CD4-positive, alpha-beta T cell treated with Interleukin-15 for 1 hour (primary cell): Measurements from ENCODE around the gene PLA2G2D.

Source experiments
- DNase-seq: peaks from one replicate; pipeline ENCODE4 v3.0.0-alpha.2; 2020

Gene PLA2G2D

DNA sequence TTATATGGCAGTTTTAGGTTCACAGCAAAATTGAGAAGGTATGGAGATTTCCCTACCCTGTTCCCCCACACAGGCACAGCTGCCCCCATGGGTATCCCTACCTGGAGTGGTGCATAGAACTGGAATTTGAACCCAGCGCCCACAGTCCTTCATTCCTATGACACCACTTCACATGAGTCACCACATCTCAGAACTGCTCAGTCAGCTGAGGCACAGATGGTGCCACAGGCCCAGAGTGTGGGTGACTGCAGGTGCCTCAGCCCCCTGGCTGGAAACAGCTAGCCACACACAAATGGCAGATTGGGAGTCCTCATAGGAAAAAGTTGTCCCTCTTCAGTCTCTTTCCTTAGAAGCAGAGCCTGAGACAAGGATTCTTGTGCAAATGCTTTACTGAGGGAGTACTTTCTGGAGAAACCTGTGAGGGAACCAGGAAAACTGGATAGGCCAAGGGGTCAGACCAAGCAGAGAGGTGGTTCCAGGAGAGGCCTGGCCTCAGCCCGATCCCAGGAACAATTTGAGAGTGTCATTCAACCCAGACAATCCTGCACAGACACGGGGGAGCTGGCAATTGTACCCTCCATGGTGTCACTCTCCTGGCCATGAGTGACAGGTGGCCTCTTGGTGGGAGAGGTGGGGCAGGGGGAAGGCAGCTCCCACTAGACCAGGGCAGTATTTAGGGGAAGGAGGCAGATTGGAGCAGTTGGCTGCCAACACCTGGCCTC is 6.9 kb downstream of the PLA2G2D start:
- no peak for DNase-seq

GRCh38 chr1:20111452-20111851 is 7.9 kb downstream of the PLA2G2D start:
- DNase-seq, result no peak

DNA sequence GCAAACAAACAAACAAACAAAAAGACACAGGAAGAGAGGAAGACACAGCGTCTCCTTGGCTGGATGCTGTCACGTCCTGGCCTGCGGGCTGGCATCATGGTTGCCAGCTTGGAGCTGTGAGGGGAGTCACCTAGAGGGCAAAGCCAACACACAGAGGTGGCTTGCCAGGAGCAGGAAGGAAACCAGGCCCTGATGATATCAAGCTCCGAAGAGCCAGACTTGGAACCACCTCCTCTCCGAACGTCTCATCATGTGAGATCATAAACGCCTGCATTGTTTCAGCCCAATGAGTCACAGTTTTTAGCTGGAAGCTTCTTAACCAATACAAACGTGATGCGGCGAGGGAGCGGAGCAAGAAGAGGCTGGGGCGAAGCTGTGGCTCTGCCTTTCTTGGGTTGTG is 8.7 kb downstream of the PLA2G2D start:
- DNase-seq, result no peak

GRCh38 chr1:20109223-20109856 is 10.0 kb downstream of the PLA2G2D start:
- DNase-seq, result no peak

DNA sequence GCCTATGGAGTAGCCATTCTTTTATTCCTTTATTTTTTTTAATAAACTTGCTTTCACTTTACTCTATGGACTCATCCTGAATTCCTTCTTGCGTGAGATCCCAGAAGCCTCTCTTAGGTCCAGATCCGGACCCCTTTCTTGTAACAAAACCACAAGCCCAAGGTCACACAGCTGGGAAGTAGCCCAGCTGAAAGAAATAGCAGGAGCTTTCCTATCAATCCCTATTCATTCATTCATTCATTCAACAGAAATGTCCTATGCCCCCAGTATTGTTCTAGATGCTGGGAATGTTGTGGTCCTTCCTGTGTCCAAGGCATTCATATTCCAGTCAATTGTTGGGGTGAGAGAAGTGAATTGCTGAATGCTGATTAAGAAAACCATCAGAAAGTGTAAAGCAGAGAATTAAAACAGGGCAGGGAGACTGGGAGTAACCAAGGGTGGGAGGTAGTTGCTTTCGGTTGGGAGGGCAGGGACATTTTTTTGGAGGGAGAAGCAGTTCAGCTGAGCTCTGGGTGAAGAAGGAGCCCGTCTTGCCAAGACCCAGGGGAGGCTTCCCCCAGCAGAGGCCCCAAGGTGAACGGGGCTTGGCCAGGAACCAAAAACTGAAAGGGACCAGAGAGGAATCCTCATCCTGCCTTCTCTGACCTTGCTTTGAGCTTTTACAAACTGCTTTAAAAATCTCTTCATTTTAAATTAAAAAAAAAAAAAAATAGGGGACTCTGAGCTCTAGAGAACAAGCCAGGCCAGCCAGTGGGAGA is 10.8 kb downstream of the PLA2G2D start:
- no peak for DNase-seq

GRCh38 chr1:20107796-20108195 is 11.5 kb downstream of the PLA2G2D start:
- no peak for DNase-seq

DNA sequence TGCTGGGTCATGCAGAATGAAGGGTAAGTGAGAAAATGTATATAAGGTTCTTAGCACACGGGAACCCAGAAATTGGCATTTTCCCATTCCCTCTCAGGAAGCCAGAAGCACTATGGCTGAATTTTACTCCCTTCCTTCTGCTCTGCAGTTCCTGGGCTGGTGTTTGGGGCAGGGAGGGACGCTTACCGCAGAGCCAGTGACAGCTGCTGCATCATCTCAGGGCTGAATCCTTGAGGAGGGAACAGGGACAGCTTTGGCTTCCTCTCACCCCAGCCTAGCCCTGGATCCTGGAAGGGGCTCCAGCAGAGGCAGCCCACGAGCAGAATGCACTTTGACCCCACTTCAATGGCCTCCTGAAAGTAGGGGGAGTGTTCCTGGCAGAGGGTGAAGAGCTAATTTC is 12.0 kb downstream of the PLA2G2D start:
- DNase-seq, result no peak

DNA sequence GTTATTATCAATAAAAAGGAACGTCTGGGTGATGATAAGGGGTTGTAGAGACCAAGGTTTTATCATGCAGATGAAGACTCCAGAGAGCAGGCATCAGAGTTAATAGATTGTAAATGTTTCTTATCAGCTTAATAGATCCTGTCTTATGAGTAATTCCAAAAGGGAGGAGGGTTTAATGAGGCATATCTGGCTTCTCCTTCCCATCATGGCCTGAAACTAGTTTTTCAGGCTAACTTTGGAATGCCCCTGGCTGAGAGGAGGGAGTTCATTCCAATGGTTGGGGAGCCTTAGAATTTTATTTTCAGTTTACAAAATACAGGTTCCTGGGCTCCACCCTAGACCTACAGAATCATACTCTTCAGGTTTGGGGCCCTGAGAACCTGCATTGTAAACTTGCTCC is 13.5 kb downstream of the PLA2G2D start:
- no peak for DNase-seq

DNA sequence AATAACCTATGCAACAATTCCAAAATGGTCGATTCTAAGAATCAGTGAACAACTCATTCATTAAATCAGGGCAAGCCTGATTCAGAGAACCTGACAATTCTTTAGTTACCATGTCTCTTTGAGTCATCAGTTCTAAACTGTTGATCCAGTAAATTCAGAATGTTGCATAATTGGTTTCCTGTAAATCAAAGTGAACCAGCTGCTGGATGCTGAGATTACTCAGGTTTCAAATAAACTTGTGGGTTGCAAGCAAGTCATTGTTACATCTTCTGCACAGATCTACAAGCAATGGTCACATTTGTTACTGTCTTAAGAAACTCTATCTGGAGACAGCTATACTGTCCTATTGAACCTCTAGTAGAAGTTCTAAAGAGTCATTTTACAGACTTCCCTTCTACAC is 16.5 kb downstream of the PLA2G2D start:
- DNase-seq, result no peak

- peak; percentile 38 for DNase-seq
Measured at GRCh38 chr1:20100632-20101355, 18.5 kb downstream of the PLA2G2D start.

- DNase-seq, result no peak
Measured at GRCh38 chr1:20099533-20099932, 19.8 kb downstream of the PLA2G2D start.

DNA sequence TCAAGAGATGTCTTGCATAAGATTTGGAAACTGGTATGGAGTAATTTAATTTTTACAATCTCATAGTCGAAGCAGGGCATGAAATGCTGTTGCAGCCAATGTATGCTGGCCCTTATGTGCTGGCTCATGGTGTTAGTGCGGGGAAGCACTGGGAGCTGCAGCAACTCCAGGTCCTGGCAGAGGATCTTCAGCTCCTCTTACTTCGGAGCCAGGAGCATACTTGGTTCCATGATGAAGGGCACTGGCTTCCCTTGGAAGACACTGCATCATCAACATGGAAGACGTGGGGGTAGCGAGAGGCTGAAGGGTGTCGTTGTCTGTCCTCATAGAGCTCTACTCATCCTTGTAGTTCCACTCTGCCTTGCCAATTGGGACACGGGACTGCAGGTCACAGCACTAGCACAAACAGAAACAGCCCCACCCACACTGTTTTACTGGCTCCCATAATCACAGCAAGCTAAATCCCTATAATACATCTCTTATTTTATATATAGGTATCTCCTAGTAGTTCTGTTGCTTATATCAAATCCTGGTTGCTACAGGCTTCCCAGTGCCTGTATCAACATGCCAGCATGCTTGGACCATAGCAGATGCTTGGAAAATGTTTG is 22.4 kb downstream of the PLA2G2D start:
- no peak for DNase-seq

DNA sequence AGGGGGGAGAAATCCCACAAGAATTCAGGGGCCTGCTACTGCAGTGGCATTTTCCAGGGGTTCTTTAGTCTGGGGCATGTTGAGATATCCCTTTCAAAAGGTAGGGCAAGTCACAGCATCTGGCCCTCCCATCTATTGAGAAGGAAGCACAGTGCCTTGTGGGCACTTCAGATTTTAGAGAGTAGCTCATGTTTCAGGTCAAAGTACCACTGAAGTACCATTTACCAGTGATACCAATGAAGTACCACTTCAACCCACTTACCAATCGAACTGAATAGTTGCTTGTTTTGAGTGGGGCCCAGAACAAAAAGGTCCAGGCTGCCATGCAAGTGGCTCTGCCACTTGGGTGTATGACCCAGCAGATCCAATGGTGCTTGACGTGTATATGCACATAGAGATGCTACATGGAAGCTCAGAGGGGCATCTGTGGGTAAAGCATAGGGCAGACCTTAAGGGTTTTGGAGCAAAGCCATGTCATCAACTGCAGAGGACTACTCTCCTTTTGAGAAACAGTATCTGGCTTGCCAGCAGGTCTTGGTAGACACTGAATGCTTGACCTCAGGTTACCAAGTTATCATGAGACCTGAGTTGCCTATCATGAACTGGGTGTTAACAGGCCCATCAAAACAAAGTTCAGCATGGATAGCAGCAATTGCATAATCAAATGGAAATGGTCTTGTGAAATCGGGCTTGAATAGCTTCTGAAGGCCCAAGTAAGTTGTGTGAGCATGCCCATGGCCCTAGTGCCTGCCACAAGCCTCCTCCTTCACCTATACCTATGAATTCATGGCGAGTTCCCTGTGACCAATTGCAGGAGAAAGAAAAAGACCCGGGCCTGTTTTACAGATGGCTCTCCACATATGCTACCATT is 23.5 kb downstream of the PLA2G2D start:
- no peak for DNase-seq

DNA sequence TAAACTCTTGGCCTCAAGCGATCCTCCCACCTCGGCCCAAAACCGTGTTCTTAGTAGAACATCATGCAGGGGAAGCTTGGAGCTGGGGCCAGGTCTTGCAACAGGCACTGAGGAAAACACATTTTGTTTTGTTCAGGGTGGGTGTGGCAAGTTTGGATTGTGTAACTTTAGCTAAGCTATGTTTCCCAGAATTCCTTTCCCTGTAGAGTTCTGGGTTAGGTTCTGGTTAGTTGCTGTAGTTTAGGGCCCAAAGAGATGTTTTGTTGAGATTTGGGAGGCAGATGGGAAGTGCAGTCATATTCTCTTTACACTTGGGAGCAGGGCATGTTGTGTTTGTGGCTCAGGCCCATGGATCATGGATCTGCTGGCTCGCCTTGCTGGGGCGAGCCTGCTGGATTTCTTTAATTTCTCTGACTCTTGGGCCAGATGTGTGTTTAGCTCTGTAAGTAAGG is 25.4 kb downstream of the PLA2G2D start:
- no peak for DNase-seq

- DNase-seq, result no peak
Measured at GRCh38 chr1:20093303-20093702, 26.0 kb downstream of the PLA2G2D start.

DNA sequence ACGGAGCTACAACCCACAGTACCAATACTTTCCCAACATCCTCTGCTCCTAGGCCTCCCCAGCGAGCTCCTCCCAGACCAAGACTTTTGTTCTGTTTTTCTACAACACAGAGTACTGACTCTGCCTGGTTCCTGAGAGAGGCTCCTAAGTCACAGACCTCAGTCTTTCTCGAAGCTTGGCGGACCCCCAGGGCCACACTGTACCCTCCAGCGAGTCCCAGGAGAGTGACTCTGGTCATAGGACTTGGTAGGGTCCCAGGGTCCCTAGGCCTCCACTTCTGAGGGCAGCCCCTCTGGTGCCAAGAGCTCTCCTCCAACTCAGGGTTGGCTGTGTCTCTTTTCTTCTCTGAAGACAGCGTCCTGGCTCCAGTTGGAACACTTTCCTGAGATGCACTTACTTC is 28.7 kb downstream of the PLA2G2D start:
- no peak for DNase-seq

DNA sequence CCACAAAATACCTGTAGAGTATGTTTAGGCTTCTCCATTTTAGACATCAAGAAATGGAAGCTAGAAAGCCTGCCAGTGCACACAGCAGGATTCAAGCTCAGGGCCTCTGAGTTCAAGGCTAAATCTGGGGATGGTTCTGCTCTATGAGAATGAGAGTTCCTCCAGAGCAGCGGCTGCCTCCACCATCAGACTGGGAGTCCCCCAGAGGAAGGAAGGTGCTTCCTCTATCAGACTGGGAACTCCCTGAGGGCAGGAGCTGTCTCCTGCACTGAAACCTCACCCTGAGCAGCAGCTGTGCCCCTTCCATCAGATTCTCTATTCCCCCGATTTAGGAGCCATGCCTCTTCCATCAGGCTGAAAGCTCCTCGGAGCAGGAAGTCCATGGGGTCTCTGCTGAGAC is 29.2 kb downstream of the PLA2G2D start:
- no peak for DNase-seq

GRCh38 chr1:20089328-20090077 is 29.8 kb downstream of the PLA2G2D start:
- DNase-seq, result no peak

DNA sequence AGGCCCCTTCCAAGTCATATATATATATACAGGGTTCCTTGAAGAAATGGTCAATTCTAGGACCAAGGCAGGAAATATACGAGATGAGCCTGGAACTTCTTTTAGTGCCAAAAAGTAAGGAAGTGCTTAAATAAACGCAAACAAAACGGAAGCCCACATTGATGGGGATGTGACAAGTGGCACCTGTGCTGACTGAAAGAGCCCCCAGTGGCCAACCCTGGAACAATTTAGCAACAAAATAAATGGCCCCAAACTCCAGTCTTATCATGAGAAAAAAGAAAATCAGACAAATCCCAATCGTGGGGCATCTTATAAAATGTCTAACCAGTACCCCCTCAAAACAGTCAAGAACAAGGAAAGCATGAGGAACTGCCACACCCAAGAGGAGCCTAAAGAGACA is 31.7 kb downstream of the PLA2G2D start:
- no peak for DNase-seq

- DNase-seq, result no peak
Measured at GRCh38 chr1:20086800-20087199, 32.5 kb downstream of the PLA2G2D start.
